HCT116 (cell line): Measurements from ENCODE around the gene CKAP4. TPM values are rescaled to one million over a fixed set of nuclear protein-coding genes. Genes with fewer than 3 reads are reported as not detected.

ENCODE experiments used
- ATAC-seq: fragments of 200-7000 bp; cut with Tn5 transposase; 2 replicates; pipeline ENCODE4 v1.9.1; 2020; ENCODE audit warnings: mild to moderate bottlenecking, moderate library complexity
- BruUV-seq: library from RNA; stranded (reverse); fragments of 400-500 nt; replicated peaks from 2 replicates; lab custom pipeline; 2021; lab: Mats Ljungman, UMichigan
- CTCF ChIA-PET: fragments of 300-600 bp; sonication (Branson Sonifier 250); formaldehyde crosslinking; loops from one replicate; lab custom pipeline; 2021; ENCODE audit warnings: antibody characterized with exemption; lab: Charles Lee
- POLR2A ChIA-PET: fragments of 300-600, 350-600 bp; sonication (Branson Sonifier 250); formaldehyde crosslinking; loops from one replicate; lab custom pipeline; 2021; ENCODE audit warnings: antibody characterized with exemption; lab: Charles Lee
- RAD21 ChIA-PET, 2 experiments: fragments of 300-600 bp; sonication (Branson Sonifier 250); formaldehyde crosslinking; loops; one replicate each; lab custom pipeline; 2023; ENCODE audit warnings: low total read pairs in 2 of 2; ENCODE audit not compliant: uncharacterized antibody in 2 of 2, unreplicated experiment in 2 of 2, low non-redundant PET in 1 of 2; lab: Charles Lee
- DNase-seq: peaks from one replicate; pipeline ENCODE4 v3.0.0-alpha.2; 2010; ENCODE audit warnings: low read depth, low spot score
- H2AFZ ChIP-seq: fragments of 200-600 bp; shearing (Covaris generic), sonication (generic); 2 replicates; pipeline ENCODE4 v1.6.1; 2017; ENCODE audit warnings: low read depth, mixed run types, mixed read lengths, antibody characterized with exemption, low read length; ENCODE audit not compliant: poor library complexity, severe bottlenecking
- H3K27ac ChIP-seq: 2 replicates; pipeline ENCODE4 v1.5.1; 2012; ENCODE audit warnings: low read depth, low read length
- H3K27me3 ChIP-seq: fragments of 200-600 bp; sonication (generic); 2 replicates; pipeline ENCODE4 v1.6.1; 2016; ENCODE audit warnings: mixed run types, low read length, mixed read lengths; ENCODE audit not compliant: insufficient read depth
- H3K36me3 ChIP-seq, 2 experiments: fragments of 200-500 bp in 1 of 2; fragments of 200-600 bp in 1 of 2; sonication (Bioruptor generic) in 1 of 2; sonication (generic) in 1 of 2; 2 replicates each; pipeline versions ENCODE4 v1.5.1 to v1.6.1; 2014 to 2016; ENCODE audit warnings: low read length in 2 of 2, inconsistent platforms in 1 of 2, mixed read lengths in 1 of 2, mixed run types in 1 of 2; ENCODE audit not compliant: insufficient read depth in 2 of 2, control insufficient read depth in 1 of 2
- H3K4me1 ChIP-seq, 2 experiments: fragments of 200-600 bp in 1 of 2; sonication (generic) in 1 of 2; 2 replicates each; pipeline versions ENCODE4 v1.5.1 to v1.6.1; 2012 to 2017; ENCODE audit warnings: low read length in 2 of 2, inconsistent platforms in 1 of 2, mild to moderate bottlenecking in 1 of 2, mixed read lengths in 1 of 2, mixed run types in 1 of 2, moderate library complexity in 1 of 2; ENCODE audit not compliant: insufficient read depth in 2 of 2, control insufficient read depth in 1 of 2
- H3K4me2 ChIP-seq: fragments of 200-600 bp; sonication (generic); 2 replicates; pipeline ENCODE4 v1.6.1; 2017; ENCODE audit warnings: mixed run types, low read length, mixed read lengths
- H3K4me3 ChIP-seq, 2 experiments: fragments of 200-600 bp in 1 of 2; sonication (generic) in 1 of 2; replicated peaks in 1 of 2; 2 replicates each; pipeline ENCODE4 v1.5.1; 2011 to 2016; ENCODE audit warnings: low read length in 2 of 2, control low read depth in 1 of 2, low read depth in 1 of 2, mild to moderate bottlenecking in 1 of 2, mixed read lengths in 1 of 2, mixed run types in 1 of 2
- H3K79me2 ChIP-seq: fragments of 200-600 bp; sonication (generic); 2 replicates; pipeline ENCODE4 v1.6.1; 2017; ENCODE audit warnings: mild to moderate bottlenecking, mixed run types, low read length, moderate library complexity, mixed read lengths; ENCODE audit not compliant: insufficient read depth
- H3K9ac ChIP-seq: fragments of 200-600 bp; sonication (generic); 2 replicates; pipeline ENCODE4 v1.6.1; 2016; ENCODE audit warnings: low read length, mixed read lengths
- H3K9me2 ChIP-seq: fragments of 200-600 bp; sonication (generic), shearing (Covaris generic); 2 replicates; pipeline ENCODE4 v1.6.1; 2017; ENCODE audit warnings: mixed run types, mild to moderate bottlenecking, moderate library complexity; ENCODE audit not compliant: insufficient read depth
- H3K9me3 ChIP-seq, 2 experiments: fragments of 200-500 bp in 1 of 2; fragments of 200-600 bp in 1 of 2; sonication (Bioruptor generic) in 1 of 2; sonication (generic) in 1 of 2; 2 replicates each; pipeline ENCODE4 v1.6.1; 2014 to 2017; ENCODE audit warnings: low read length in 2 of 2, mixed read lengths in 2 of 2, inconsistent platforms in 1 of 2, low read depth in 1 of 2, mild to moderate bottlenecking in 1 of 2, mixed run types in 1 of 2, moderate library complexity in 1 of 2; ENCODE audit not compliant: control insufficient read depth in 1 of 2, insufficient read depth in 1 of 2
- H4K20me1 ChIP-seq: fragments of 200-600 bp; sonication (generic), shearing (Covaris generic); 2 replicates; pipeline ENCODE4 v1.6.1; 2017; ENCODE audit warnings: mixed run types, mild to moderate bottlenecking, moderate library complexity; ENCODE audit not compliant: insufficient read depth
- ATF3 ChIP-seq: IDR thresholded peaks from 2 replicates; pipeline ENCODE4 v1.6.1; 2012
- CBX3 ChIP-seq: IDR thresholded peaks from 2 replicates; pipeline ENCODE4 v1.6.1; 2012; ENCODE audit warnings: low read depth
- CTCF ChIP-seq, 3 experiments: fragments of 200-600 bp in 1 of 3; sonication (generic) in 1 of 3; IDR thresholded peaks in 2 of 3; conservative IDR thresholded peaks in 1 of 3; 2 replicates each; pipeline ENCODE4 v1.5.1; 2012 to 2017; ENCODE audit warnings: low read depth in 2 of 3, low read length in 2 of 3, antibody characterized with exemption in 1 of 3, borderline replicate concordance in 1 of 3, control low read depth in 1 of 3, mild to moderate bottlenecking in 1 of 3, mixed read lengths in 1 of 3, mixed run types in 1 of 3, moderate library complexity in 1 of 3; ENCODE audit not compliant: insufficient read depth in 1 of 3
- EGR1 ChIP-seq: IDR thresholded peaks from 2 replicates; pipeline ENCODE4 v1.6.1; 2012; ENCODE audit warnings: low read depth
- EZH2phosphoT487 ChIP-seq: fragments of 200-600 bp; IDR thresholded peaks from 2 replicates; pipeline ENCODE4 v1.6.1; 2018; ENCODE audit warnings: antibody characterized with exemption, borderline replicate concordance
- FOSL1 ChIP-seq: IDR thresholded peaks from 2 replicates; pipeline ENCODE4 v1.6.1; 2012; ENCODE audit warnings: low read depth
- JUND ChIP-seq: IDR thresholded peaks from 2 replicates; pipeline ENCODE4 v1.6.1; 2012
- MAX ChIP-seq: IDR thresholded peaks from 2 replicates; pipeline ENCODE4 v1.6.1; 2012
- POLR2AphosphoS5 ChIP-seq: IDR thresholded peaks from 2 replicates; pipeline ENCODE4 v1.6.1; 2011; ENCODE audit warnings: mild to moderate bottlenecking, low read depth, low read length, moderate library complexity
- REST ChIP-seq: IDR thresholded peaks from 2 replicates; pipeline ENCODE4 v1.6.1; 2012; ENCODE audit warnings: low read depth
- SIN3A ChIP-seq: IDR thresholded peaks from 2 replicates; pipeline ENCODE4 v1.6.1; 2012; ENCODE audit warnings: low read depth
- SP1 ChIP-seq: IDR thresholded peaks from 2 replicates; pipeline ENCODE4 v1.6.1; 2012; ENCODE audit warnings: low read depth
- YY1 ChIP-seq: IDR thresholded peaks from 2 replicates; pipeline ENCODE4 v1.6.1; 2011; ENCODE audit warnings: low read length, low read depth, moderate library complexity, mild to moderate bottlenecking; ENCODE audit not compliant: insufficient replicate concordance; ENCODE audit errors: extremely low read depth
- ZFX ChIP-seq: fragments of 450-650 bp; IDR thresholded peaks from 2 replicates; pipeline ENCODE4 v1.6.1; 2017
- intact Hi-C: fragments of 100-400 bp; cut with micrococcal nuclease; formaldehyde crosslinking; loops from 2 replicates; pipeline ENCODE4 v1.10.0; 2022
- total RNA-seq: library from RNA; stranded (reverse); gene quantifications from one replicate; pipeline ENCODE4 v1.2.1, GENCODE V29; 2021; ENCODE audit not compliant: unreplicated experiment

CKAP4 gene
- total RNA-seq, 1 experiment from 2014 or later: 45.9 TPM

DNA sequence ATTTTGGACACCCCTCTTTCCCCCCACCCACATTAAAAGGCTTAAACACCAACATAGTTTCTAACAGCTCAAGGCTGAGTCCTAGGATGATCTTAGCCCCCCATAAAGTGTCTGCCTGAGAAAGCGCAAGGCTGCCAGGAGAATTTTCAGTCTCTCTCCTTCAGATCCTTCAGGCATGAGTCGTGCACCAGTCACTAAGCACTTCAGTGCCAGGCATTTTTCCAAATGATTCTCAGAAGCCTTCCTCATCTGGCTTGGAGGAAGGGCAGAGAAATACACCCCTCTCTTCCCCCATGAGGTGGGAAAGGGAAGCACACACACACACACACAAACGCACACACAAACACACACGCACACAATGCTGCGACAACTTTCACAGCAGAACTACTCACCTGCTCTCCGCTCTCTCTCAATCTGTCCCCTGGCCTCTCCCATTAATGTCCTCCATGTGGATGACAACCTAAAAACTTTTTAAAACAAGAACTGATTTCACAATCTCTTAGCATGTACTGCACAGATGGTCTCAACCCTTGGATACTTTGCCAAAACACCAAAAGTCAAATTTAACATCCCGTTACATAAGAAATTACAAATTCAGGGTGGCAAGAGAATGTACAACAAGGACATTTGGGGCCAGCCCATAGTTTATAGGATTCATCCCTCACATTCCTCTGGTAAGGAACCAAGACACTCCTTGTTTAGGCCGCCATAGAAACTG lies 49.8 kb downstream of the CKAP4 start:
- POLR2A ChIA-PET: no interaction called here
- H2AFZ ChIP-seq: no peak overlapping the region

More for the DNA sequence above, 49.8 kb downstream of the CKAP4 start:
- RAD21 ChIA-PET: no interaction called here
- H3K79me2 ChIP-seq: no peaks in the 10 kb centered on the region
- CTCF ChIA-PET: interaction anchor here (1.0 kb wide), 1 partner anchor 26 kb away, joined by 3 read pairs; no protein-coding TSS in a partner anchor
- peaks cover 0 to 10% of the 10 kb centered on the region in 2 experiments; a peak in 2 of 4 replicates for H3K4me1 ChIP-seq
- H3K9me3 ChIP-seq: no peaks in the 10 kb centered on the region
- H3K27ac ChIP-seq: no peak overlapping the region
- ATAC-seq (peak; percentile 65), DNase-seq (peak; percentile 22)
- intact Hi-C loops: no loop called here
- H3K4me3 ChIP-seq: no peak overlapping the region
- peak overlapping the region; percentile 28 for H3K4me2 ChIP-seq
- no TSS peak for BruUV-seq
- H3K9ac ChIP-seq: no peak overlapping the region
- H3K9me2 ChIP-seq: no peaks in the 10 kb centered on the region
- H4K20me1 ChIP-seq: no peaks in the 10 kb centered on the region
- no peaks in the 10 kb centered on the region for H3K36me3 ChIP-seq
- TF ChIP-seq ZFX (no peak), MAX (no peak), EGR1 (no peak), JUND (peak; percentile 32; the same call in 1 of the 2 replicates), CTCF (IDR thresholded peaks at IDR 0.05 in 2 of 3, conservative IDR thresholded peaks at IDR 0.05 in 1 of 3; ENCODE audit: borderline replicate concordance in 1 of 3, insufficient read depth in 1 of 3, low read depth in 2 of 3, low read length in 2 of 3) (0 out of 6 replicates have a peak, but pooled peaks of 1 of the 3 experiments have one; percentile 1), EZH2phosphoT487 (no peak), REST (no peak), ATF3 (no peak), FOSL1 (peak; percentile 54), SP1 (no peak), YY1 (no peak), SIN3A (no peak), POLR2AphosphoS5 (no peak), CBX3 (no peak)
- H3K27me3 ChIP-seq: no peaks in the 10 kb centered on the region
